ENCODE data around the gene GSX2.

GRCh38 chr4:54063229-54063628 is 36.7 kb upstream of the GSX2 start:
- TF ChIP-seq LEF1 (IDR thresholded peaks at IDR 0.05; ENCODE audit: borderline replicate concordance) (no peak), ZNF384 (IDR thresholded peaks at IDR 0.05) (no peak), ARNT (IDR thresholded peaks at IDR 0.05) (no peak), L3MBTL2 (conservative IDR thresholded peaks at IDR 0.05) (no peak), FOXK2 (IDR thresholded peaks at IDR 0.05) (no peak), ELF4 (IDR thresholded peaks at IDR 0.05) (no peak), FOXM1 (IDR thresholded peaks at IDR 0.05; ENCODE audit: borderline replicate concordance) (no peak), FOXA1 (IDR thresholded peaks at IDR 0.05) (no peak), BHLHE40 (IDR thresholded peaks at IDR 0.05; ENCODE audit: borderline replicate concordance) (no peak), PKNOX1 (IDR thresholded peaks at IDR 0.05) (no peak), TARDBP (IDR thresholded peaks at IDR 0.05) (no peak), SUZ12 (IDR thresholded peaks at IDR 0.05) (no peak)

Measured in HEK293T (cell line).